Duodenal mucosa (tissue), 2 donors: ENCODE measurements around the gene TOE1.
A peak's percentile ranks its signal among the peaks of the same experiment; 100 is the strongest.

Experiments
- H3K27ac ChIP-seq: one replicate; pipeline ENCODE4 v1.7.0; 2013; ENCODE audit warnings: low read depth, low read length
- H3K27me3 ChIP-seq, 2 donors: one replicate each; pipeline ENCODE4 v1.7.0; 2013; ENCODE audit warnings: low read length in 2 of 2, control low read depth in 1 of 2; ENCODE audit not compliant: insufficient read depth in 2 of 2, control insufficient read depth in 1 of 2
- H3K36me3 ChIP-seq, 2 donors: one replicate each; pipeline ENCODE4 v1.7.0; 2013; ENCODE audit warnings: low read length in 2 of 2, control low read depth in 1 of 2; ENCODE audit not compliant: insufficient read depth in 2 of 2, control insufficient read depth in 1 of 2
- H3K4me1 ChIP-seq, 2 donors: one replicate each; pipeline ENCODE4 v1.7.0; 2013; ENCODE audit warnings: low read length in 2 of 2, control low read depth in 1 of 2; ENCODE audit not compliant: insufficient read depth in 2 of 2, control insufficient read depth in 1 of 2
- H3K4me3 ChIP-seq, 2 donors: one replicate each; pipeline ENCODE4 v1.7.0; 2013; ENCODE audit warnings: low read length in 2 of 2, low read depth in 1 of 2
- H3K9ac ChIP-seq, 2 donors: one replicate each; pipeline ENCODE4 v1.7.0; 2013; ENCODE audit warnings: low read length in 2 of 2, low read depth in 1 of 2
- H3K9me3 ChIP-seq, 2 donors: one replicate each; pipeline ENCODE4 v1.7.0; 2013; ENCODE audit warnings: low read length in 2 of 2, control low read depth in 1 of 2; ENCODE audit not compliant: control insufficient read depth in 1 of 2

Gene TOE1

DNA sequence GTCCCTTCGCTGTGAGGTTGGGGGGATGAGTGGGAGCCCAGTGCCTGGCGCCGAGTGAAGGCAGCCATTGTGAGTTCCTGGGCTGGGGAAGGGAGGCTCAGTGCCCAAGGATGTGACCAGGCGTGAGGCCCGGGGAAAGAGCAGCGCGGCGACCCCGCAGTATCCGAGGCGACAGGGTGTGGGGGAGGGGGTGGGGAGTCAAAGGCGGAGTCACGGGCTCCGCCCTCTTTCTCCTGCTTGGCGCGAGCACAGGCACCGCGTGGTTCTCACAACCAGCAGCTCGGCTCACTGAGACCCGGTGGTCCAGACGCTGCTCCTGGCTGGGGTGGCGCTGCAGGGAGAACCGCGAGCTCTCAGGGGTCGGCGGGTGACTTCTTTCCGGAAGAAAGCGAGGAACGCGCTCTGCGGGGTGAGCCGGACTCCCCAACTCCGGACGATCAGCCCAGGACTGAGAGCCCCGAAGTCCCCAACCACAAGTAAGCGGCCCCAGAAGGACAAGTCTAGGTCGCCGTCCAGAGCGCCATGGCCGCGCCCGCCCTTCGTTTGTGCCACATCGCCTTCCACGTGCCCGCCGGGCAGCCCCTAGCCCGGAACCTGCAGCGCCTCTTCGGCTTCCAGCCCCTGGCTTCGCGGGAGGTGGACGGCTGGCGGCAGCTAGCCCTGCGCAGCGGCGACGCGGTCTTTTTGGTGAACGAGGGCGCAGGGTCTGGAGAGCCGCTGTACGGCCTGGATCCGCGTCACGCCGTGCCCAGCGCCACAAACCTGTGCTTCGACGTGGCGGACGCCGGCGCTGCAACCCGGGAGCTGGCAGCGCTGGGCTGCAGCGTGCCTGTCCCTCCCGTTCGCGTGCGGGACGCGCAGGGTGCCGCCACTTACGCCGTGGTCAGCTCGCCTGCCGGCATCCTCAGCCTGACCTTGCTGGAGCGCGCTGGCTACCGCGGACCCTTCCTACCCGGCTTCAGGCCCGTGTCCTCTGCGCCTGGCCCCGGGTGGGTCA lies 13.0 kb upstream of the TOE1 start, which contains the start of gene HPDL:
Gene HPDL (plus strand): TSS at position 269 of the 997 bp plus-strand sequence. CDS start 254 bp downstream, at position 523.
- H3K4me3 ChIP-seq: peak within 1 kb of the TSS; percentile 76
- H3K9me3 ChIP-seq: no peaks in the 10 kb centered on the region
- peaks cover 3 to 17% of the 10 kb centered on the region in 2 donors for H3K36me3 ChIP-seq
- peaks cover 14 to 20% of the 10 kb centered on the region in 2 donors for H3K4me1 ChIP-seq
- H3K9ac ChIP-seq: peak within 1 kb of the TSS; percentile 43 to 48
- no peak within 1 kb of the TSS for H3K27ac ChIP-seq
- H3K27me3 ChIP-seq: no peaks in the 10 kb centered on the region

DNA sequence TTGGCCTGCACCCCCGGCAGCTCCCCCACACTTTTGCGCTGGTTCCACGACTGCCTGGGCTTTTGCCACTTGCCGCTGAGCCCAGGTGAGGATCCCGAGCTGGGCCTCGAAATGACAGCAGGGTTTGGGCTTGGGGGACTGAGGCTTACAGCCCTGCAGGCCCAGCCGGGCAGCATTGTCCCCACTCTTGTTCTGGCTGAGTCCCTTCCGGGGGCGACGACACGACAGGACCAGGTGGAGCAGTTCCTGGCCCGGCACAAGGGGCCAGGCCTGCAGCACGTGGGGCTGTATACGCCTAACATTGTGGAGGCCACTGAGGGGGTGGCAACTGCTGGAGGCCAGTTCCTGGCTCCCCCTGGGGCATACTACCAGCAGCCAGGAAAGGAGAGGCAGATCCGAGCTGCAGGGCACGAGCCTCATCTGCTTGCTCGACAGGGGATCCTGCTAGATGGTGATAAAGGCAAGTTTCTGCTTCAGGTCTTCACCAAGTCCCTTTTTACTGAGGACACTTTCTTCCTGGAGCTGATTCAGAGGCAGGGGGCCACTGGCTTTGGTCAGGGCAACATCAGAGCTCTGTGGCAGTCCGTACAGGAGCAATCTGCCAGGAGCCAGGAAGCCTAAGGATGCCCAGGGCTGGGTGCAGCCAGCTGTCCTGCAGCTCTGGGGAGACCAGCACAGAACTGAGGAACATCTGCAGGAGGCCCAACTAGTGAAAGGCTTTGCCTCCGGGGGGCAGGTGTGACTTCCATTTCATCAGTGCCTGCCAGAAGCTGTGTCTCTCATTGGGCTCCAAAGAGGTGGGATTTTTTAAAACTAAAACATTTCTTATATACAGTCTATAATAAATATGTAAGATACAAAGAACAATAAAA lies 12.1 kb upstream of the TOE1 start:
- H3K27me3 ChIP-seq: no peaks in the 10 kb centered on the region
- peaks cover 14 to 20% of the 10 kb centered on the region in 2 donors for H3K4me1 ChIP-seq
- peaks cover 3 to 26% of the 10 kb centered on the region in 2 donors for H3K36me3 ChIP-seq
- H3K9me3 ChIP-seq: no peaks in the 10 kb centered on the region
- peak overlapping the region; percentile 76 for H3K4me3 ChIP-seq
- H3K27ac ChIP-seq: no peak overlapping the region
- peak overlapping the region; percentile 43 to 48 for H3K9ac ChIP-seq

DNA sequence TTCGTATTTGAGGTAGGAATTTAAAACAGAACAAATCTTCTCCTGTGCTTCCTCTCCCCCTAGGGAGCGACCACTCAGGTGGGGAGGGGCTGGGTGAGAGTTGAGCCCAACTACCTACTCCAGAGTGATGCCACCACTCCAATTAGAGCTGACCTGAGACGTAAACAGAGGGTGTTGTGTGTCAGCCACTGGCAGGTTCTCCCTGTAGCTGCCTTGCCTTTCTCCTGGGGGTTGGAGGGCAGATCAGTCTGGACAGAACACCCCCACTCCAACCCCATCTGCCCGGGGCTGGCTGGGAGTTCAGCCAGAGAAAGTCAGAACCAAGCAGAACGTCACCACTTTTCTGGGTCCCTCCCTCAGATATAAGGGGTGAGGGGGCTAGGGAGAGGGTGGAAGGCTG lies 11.3 kb upstream of the TOE1 start:
- Histone ChIP-seq H3K9ac (no peak overlapping the region), H3K27ac (no peak overlapping the region), H3K4me3 (peak overlapping the region in 1 of 2 donors; percentile 7)

DNA sequence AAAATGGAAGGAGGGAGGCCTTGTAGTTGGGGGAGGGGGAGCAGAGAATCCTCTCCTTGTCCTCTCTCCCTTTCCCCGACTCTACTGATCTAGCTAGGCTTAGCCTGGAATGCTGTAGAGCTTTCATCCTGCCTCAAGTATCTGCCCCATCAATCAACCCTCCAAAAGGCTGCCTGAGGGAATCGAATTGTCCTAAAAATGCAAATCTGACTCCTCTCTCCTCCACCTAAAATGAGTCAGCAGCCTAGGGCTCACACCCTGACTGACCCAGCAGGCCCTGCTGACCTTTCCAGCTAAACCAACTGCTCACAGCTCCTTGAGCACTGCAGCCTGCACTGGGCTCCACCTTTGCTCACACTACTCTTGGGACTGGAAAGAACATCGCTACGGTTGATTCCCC lies 10.5 kb upstream of the TOE1 start:
- Histone ChIP-seq H3K9ac (no peak overlapping the region), H3K4me3 (no peak overlapping the region), H3K27me3 (no peaks in the 10 kb centered on the region), H3K27ac (no peak overlapping the region), H3K4me1 (peaks cover 14 to 25% of the 10 kb centered on the region in 2 donors), H3K9me3 (no peaks in the 10 kb centered on the region), H3K36me3 (peaks cover 13 to 42% of the 10 kb centered on the region in 2 donors)

More for the DNA sequence above, 11.3 kb upstream of the TOE1 start:
- H3K4me1 ChIP-seq: peaks cover 14 to 20% of the 10 kb centered on the region in 2 donors
- H3K9me3 ChIP-seq: no peaks in the 10 kb centered on the region
- H3K36me3 ChIP-seq: peaks cover 9 to 34% of the 10 kb centered on the region in 2 donors
- no peaks in the 10 kb centered on the region for H3K27me3 ChIP-seq

DNA sequence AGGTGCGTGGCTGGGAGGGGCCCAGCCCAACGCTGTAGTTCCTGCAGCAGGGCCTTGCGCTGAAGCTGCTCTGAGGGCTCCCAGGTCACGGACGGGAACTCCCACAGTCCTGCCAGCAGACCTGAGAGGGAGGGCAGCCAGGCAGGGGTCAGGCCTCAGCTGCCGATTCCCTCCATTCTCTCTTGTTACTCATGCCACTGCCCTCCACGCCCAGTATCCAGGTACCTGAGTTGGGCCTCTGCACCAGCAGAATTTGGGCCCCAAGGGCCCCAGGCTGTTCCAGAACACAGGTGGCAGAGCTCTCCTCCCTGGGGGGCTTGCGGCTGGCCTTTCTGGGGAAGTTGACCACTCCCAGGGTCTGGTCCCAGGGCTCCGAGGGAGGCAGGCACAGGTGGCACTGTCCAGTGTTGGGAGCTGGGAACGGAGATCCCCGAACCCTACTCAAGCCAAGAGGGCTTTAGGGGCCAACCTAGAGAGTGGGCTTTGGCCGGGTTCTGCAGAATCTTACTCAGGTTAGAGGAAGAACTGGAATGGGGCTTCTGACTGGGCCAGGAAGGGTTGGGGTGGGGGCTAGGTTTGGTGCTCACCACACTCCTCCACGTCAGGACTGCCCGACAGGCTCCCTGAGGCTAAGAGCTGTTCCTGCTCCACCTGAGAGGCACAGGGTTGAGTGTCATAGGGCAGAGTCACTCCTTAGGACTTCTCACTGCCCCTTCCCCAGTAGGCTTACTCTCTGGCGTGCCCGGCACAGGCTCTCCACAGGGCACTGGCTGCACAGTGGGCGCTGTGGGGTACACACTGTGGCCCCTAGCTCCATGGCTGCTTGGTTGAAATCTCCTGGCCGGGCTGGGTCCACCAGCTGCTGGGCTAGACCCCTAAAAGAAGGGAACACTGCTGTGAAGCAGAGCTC lies 8.3 kb upstream of the TOE1 start:
- Histone ChIP-seq H3K27ac (no peak overlapping the region), H3K9me3 (no peaks in the 10 kb centered on the region), H3K27me3 (no peaks in the 10 kb centered on the region), H3K9ac (no peak overlapping the region), H3K36me3 (peaks cover 13 to 45% of the 10 kb centered on the region in 2 donors), H3K4me3 (no peak overlapping the region), H3K4me1 (peaks cover 13 to 40% of the 10 kb centered on the region in 2 donors)

DNA sequence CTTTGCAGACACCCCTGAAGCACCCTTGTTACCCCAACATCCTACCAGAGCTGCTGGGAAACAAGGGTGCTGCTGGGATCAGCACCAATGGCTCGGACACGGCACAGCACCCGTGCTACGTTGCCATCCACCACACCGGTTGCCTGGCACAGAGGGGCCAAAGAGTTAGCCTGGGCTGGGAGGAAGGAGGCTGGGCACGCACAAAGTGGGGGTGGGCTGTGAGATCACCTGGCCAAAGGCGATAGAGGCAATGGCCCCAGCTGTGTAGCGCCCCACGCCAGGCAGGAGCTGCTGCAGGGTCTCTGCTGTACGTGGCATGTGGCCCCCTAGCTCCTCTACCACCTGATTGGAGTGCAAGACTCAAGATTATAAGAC lies 7.6 kb upstream of the TOE1 start:
- Histone ChIP-seq H3K36me3 (peaks cover 13 to 45% of the 10 kb centered on the region in 2 donors), H3K4me3 (no peak overlapping the region), H3K9ac (no peak overlapping the region), H3K27ac (no peak overlapping the region), H3K9me3 (no peaks in the 10 kb centered on the region), H3K27me3 (no peaks in the 10 kb centered on the region), H3K4me1 (peaks cover 9 to 36% of the 10 kb centered on the region in 2 donors)

- Histone ChIP-seq H3K9me3 (no peaks in the 10 kb centered on the region), H3K9ac (peak overlapping the region in 1 of 2 donors; percentile 15), H3K36me3 (peaks cover 12 to 41% of the 10 kb centered on the region in 2 donors), H3K27ac (no peak overlapping the region), H3K4me1 (peaks cover 12 to 34% of the 10 kb centered on the region in 2 donors), H3K4me3 (no peak overlapping the region), H3K27me3 (no peaks in the 10 kb centered on the region)
Observed at GRCh38 chr1:45334308-45335245, 5.4 kb upstream of the TOE1 start.

DNA sequence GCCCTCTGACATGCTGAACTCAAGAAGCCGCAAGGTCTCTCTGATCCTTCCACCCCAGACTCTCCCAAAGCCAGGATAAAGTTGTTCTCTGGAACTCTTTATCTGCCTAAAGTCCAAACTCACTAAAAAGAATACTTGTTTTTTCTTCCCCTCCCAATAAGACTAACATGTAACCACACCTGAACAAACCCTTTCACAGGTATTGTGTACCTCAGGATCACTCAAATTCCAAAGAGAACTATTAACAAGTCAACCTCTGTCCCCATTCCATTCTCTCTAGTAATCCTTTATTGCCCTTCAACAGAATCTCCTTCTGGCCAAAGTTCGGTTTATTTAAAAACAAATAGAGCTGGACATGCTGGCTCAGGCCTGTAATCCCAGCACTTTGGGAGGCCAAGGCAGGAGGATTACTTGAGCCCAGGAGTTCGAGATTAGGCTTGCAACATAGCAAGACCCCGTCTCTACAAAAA lies 4.1 kb upstream of the TOE1 start:
- H3K9me3 ChIP-seq: no peaks in the 10 kb centered on the region
- peaks cover 16 to 39% of the 10 kb centered on the region in 2 donors for H3K4me1 ChIP-seq
- H3K27me3 ChIP-seq: no peaks in the 10 kb centered on the region
- no peak overlapping the region for H3K9ac ChIP-seq
- H3K4me3 ChIP-seq: no peak overlapping the region
- H3K36me3 ChIP-seq: peaks cover 10 to 38% of the 10 kb centered on the region in 2 donors
- H3K27ac ChIP-seq: peak overlapping the region; percentile 13
